Dermis blood vessel endothelial cell (primary cell): ENCODE data around the gene TTLL6. TPM values are rescaled to one million over a fixed set of nuclear protein-coding genes. Genes with fewer than 3 reads are reported as not detected.

ENCODE experiments used
- DNase-seq: peaks from one replicate; pipeline ENCODE4 v3.0.0; 2010
- total RNA-seq: library from RNA; depleted of rRNA; stranded (reverse); fragments of >200 nt; gene quantifications from 2 replicates; pipeline ENCODE4 v1.2.3, GENCODE V29; 2014

Gene TTLL6
- total RNA-seq, 1 donor from 2014 or later: not detected

GRCh38 chr17:48757524-48757961 lies 59.5 kb downstream of the TTLL6 start:
- no peak for DNase-seq

GRCh38 chr17:48756830-48757251 lies 60.2 kb downstream of the TTLL6 start:
- no peak for DNase-seq

GRCh38 chr17:48755356-48755755 lies 61.7 kb downstream of the TTLL6 start:
- no peak for DNase-seq

GRCh38 chr17:48754500-48755261 lies 62.3 kb downstream of the TTLL6 start:
- no peak for DNase-seq

- no peak for DNase-seq
Observed at GRCh38 chr17:48753794-48754499, 63.1 kb downstream of the TTLL6 start.

- DNase-seq: no peak
Observed at GRCh38 chr17:48752399-48753288, 64.4 kb downstream of the TTLL6 start.

GRCh38 chr17:48751733-48752398 lies 65.2 kb downstream of the TTLL6 start:
- no peak for DNase-seq

GRCh38 chr17:48751172-48751571 lies 65.9 kb downstream of the TTLL6 start:
- no peak for DNase-seq

GRCh38 chr17:48749621-48750553 lies 67.1 kb downstream of the TTLL6 start:
- DNase-seq: peak; percentile 15

- no peak for DNase-seq
Observed at GRCh38 chr17:48748718-48749566, 68.1 kb downstream of the TTLL6 start.

GRCh38 chr17:48747445-48748363 lies 69.3 kb downstream of the TTLL6 start:
- no peak for DNase-seq

GRCh38 chr17:48746916-48747444 lies 70.0 kb downstream of the TTLL6 start:
- DNase-seq: no peak

GRCh38 chr17:48745381-48746275 lies 71.4 kb downstream of the TTLL6 start:
- no peak for DNase-seq

GRCh38 chr17:48740537-48740936 lies 76.5 kb downstream of the TTLL6 start:
- no peak for DNase-seq

GRCh38 chr17:48738803-48739526 lies 78.1 kb downstream of the TTLL6 start:
- DNase-seq: no peak

- no peak for DNase-seq
Observed at GRCh38 chr17:48738424-48738802, 78.6 kb downstream of the TTLL6 start.
